Measurements from ENCODE around the gene PDE1A. TPM values are rescaled to one million over a fixed set of nuclear protein-coding genes. Genes with fewer than 3 reads are reported as not detected.
"Not testable (repeated sequence)": the region's sequence is repeated elsewhere in the genome, so short reads cannot be mapped to it uniquely, and the experiment has no call there.

PDE1A gene
- total RNA-seq, 2 experiments from 2014 or later = not detected

DNA sequence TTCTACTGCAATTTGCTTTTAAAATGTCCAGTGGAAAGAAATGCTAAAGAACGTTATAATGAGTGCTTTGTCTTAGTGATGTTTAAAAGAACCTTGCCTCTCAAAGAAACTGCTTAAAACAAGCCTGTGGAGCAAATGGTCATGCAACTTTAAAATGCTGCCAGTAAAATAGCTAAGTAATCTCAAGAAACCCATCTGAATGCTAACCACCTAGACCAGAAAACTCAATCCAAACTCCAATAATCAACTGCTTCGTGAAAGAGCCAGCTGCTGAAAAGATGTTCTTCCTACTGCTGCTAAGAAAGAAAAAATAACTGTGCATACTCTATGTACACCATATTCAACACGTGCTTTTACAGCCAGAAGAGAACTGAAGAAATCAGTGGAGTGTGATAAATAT is 145.6 kb downstream of the PDE1A start:
- POLR2A ChIA-PET = no interaction called here
- H3K4me1 Mint-ChIP-seq (ENCODE audit: low read depth) = no peaks in the 10 kb centered on the region
- no peak overlapping the region for H3K27ac Mint-ChIP-seq

DNA sequence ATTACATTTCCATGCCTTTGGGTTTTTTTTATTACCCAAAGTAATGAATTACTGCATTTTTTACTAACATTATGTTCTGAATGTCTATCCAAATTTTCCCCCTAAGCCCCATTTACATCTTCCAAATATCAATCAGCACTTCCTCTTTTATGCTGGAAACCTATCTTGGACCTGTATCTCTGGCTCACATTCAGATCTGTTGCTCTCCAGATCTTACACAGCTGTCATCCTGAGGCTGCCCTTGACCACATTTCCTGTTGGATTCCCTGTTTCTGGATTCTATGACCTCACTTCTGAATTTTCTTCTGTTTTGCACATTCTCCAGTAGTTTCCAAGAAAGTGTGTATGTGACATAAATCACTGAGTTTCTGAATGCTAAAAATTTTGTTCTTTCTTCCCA is 146.7 kb downstream of the PDE1A start:
- Mint-ChIP-seq H3K36me3 (ENCODE audit: low read depth) (no peaks in the 10 kb centered on the region), H3K27ac (no peak overlapping the region), H3K27me3 (no peaks in the 10 kb centered on the region), H3K4me3 (no peak overlapping the region), H3K9me3 (peaks cover 13% of the 10 kb centered on the region), H3K4me1 (ENCODE audit: low read depth) (no peaks in the 10 kb centered on the region)
- intact Hi-C loops (cut with micrococcal nuclease) = no loop called here
- TF ChIP-seq, protein P1, sequence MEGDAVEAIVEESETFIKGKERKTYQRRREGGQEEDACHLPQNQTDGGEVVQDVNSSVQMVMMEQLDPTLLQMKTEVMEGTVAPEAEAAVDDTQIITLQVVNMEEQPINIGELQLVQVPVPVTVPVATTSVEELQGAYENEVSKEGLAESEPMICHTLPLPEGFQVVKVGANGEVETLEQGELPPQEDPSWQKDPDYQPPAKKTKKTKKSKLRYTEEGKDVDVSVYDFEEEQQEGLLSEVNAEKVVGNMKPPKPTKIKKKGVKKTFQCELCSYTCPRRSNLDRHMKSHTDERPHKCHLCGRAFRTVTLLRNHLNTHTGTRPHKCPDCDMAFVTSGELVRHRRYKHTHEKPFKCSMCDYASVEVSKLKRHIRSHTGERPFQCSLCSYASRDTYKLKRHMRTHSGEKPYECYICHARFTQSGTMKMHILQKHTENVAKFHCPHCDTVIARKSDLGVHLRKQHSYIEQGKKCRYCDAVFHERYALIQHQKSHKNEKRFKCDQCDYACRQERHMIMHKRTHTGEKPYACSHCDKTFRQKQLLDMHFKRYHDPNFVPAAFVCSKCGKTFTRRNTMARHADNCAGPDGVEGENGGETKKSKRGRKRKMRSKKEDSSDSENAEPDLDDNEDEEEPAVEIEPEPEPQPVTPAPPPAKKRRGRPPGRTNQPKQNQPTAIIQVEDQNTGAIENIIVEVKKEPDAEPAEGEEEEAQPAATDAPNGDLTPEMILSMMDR (IDR thresholded peaks at IDR 0.05) = no peak
- ATAC-seq (no peak), DNase-seq (no peak)
- CTCF ChIA-PET = no interaction called here
- POLR2A ChIA-PET = no interaction called here

More for the DNA sequence above, 145.6 kb downstream of the PDE1A start:
- intact Hi-C loops (cut with micrococcal nuclease) = no loop called here
- Mint-ChIP-seq H3K27me3 (no peaks in the 10 kb centered on the region), H3K9me3 (peaks cover 8% of the 10 kb centered on the region), H3K36me3 (ENCODE audit: low read depth) (no peaks in the 10 kb centered on the region), H3K4me3 (no peak overlapping the region)
- CTCF ChIA-PET = no interaction called here
- no peak for ATAC-seq
- TF ChIP-seq, protein P1 (IDR thresholded peaks at IDR 0.05) = no peak
- DNase-seq = no peak

DNA sequence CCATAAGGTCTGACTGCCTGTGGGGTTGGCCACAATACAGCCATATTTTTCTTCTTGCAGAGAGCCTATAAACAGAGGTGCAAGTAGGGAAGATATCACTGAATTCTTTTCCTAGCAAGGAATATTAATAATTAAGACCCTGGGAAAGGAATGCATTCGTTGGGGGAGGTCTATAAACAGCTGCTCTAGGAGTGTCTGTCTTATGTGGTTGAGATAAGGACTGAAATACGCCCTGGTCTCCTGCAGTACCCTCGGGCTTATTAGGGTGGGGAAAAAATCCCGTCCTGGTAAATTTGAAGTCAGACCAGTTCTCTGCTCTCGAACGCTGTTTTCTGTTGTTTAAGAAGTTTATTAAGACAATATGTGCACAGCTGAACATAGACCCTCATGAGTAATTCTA is 150.2 kb downstream of the PDE1A start:
- DNase-seq; intact Hi-C loops (cut with micrococcal nuclease); CTCF ChIA-PET; H3K4me1 Mint-ChIP-seq (ENCODE audit: low read depth); H3K27me3 Mint-ChIP-seq; ATAC-seq; POLR2A ChIA-PET; H3K27ac Mint-ChIP-seq; H3K4me3 Mint-ChIP-seq; H3K36me3 Mint-ChIP-seq (ENCODE audit: low read depth): not testable (repeated sequence)
- H3K9me3 Mint-ChIP-seq = peaks cover 12% of the 10 kb centered on the region

DNA sequence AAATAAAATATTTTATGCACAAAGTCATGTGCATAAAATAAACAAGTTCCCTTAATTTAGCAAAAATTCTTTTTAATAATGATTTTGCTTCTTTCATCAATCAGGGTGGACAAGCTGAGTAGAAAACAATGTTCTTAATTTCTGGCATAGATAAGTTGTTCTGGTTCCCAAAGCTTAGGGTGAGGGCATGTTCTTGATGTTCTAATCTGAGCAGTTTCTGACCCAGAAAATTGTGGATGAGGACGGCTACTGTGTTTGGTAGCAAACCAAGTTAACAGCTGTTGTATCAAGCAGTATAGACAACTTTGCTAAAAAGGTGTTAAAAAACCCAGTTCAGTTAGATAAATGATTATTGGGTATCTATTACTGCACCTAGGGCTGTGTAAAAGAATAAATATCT is 158.9 kb downstream of the PDE1A start:
- H3K4me3 Mint-ChIP-seq = no peak overlapping the region
- H3K9me3 Mint-ChIP-seq = no peaks in the 10 kb centered on the region
- ChIA-PET CTCF (interaction anchor here (0.8 kb wide), 1 partner anchor 11 kb away, joined by 3 read pairs; no protein-coding TSS in a partner anchor), POLR2A (no interaction called here)
- TF ChIP-seq, protein P1 (IDR thresholded peaks at IDR 0.05) = no peak
- H3K4me1 Mint-ChIP-seq (ENCODE audit: low read depth) = no peaks in the 10 kb centered on the region
- H3K27ac Mint-ChIP-seq = no peak overlapping the region
- ATAC-seq = no peak
- peaks cover 1% of the 10 kb centered on the region for H3K27me3 Mint-ChIP-seq
- no peaks in the 10 kb centered on the region for H3K36me3 Mint-ChIP-seq (ENCODE audit: low read depth)
- intact Hi-C loops (cut with micrococcal nuclease) = no loop called here
- DNase-seq = no peak

DNA sequence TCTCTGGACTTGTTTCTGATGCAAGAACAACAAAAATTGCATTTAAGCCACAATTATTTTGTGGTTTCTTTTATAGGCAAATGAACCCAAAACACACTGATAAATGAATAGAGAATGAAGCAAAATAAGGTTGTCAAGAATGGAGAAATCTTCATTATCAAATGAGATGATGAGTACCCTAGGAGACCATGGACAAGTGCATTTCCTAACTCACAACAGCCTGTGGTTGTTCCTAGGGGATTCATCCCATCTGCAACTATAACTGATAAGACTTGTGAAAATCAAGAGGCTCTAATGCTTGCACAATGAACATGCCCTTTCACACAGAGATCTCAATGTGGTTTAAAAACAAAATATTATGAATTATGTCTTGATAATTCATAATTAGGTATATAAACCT is 159.9 kb downstream of the PDE1A start:
- Mint-ChIP-seq H3K36me3 (ENCODE audit: low read depth) (no peaks in the 10 kb centered on the region), H3K4me1 (ENCODE audit: low read depth) (no peaks in the 10 kb centered on the region), H3K27ac (no peak overlapping the region), H3K4me3 (no peak overlapping the region), H3K9me3 (no peaks in the 10 kb centered on the region), H3K27me3 (peaks cover 1% of the 10 kb centered on the region)
- TF ChIP-seq, protein P1 (IDR thresholded peaks at IDR 0.05) = no peak
- POLR2A ChIA-PET = no interaction called here
- intact Hi-C loops (cut with micrococcal nuclease) = no loop called here
- no peak for ATAC-seq
- CTCF ChIA-PET = no interaction called here
- no peak for DNase-seq

DNA sequence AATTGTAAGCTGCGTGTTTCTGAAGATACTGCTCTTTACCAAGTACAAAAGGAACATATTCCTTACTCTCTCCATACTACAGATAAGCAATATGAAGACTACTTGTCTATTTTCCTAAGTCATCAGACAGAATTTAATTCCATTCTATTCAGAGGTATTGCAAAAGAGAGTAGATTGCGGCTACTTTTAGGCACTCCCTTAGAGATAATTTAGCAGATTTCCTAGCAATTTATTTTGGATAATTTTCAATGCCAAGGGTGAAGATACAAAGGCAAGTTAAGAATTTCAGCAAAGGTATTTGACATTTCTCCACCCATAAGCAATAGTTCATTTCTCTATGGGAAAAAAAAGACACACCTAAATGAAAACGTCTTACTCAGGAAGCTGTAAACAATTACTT is 161.1 kb downstream of the PDE1A start:
- Mint-ChIP-seq H3K4me3 (no peak overlapping the region), H3K27me3 (peaks cover 1% of the 10 kb centered on the region), H3K9me3 (no peaks in the 10 kb centered on the region), H3K27ac (no peak overlapping the region), H3K36me3 (ENCODE audit: low read depth) (no peaks in the 10 kb centered on the region), H3K4me1 (ENCODE audit: low read depth) (no peaks in the 10 kb centered on the region)
- ATAC-seq (no peak), DNase-seq (no peak)
- intact Hi-C loops (cut with micrococcal nuclease) = no loop called here
- TF ChIP-seq, protein P1 (IDR thresholded peaks at IDR 0.05) = no peak
- CTCF ChIA-PET = no interaction called here
- POLR2A ChIA-PET = no interaction called here
